ENCODE data around the gene SMTNL2.
"Not testable (repeated sequence)": the region's sequence is repeated elsewhere in the genome, so short reads cannot be mapped to it uniquely, and the experiment has no call there.

Gene SMTNL2

GRCh38 chr17:4572131-4572530 is 12.2 kb upstream of the SMTNL2 start:
- Histone ChIP-seq H3K4me3 (ENCODE audit: low read length) (no peak overlapping the region), H3K9me3 (ENCODE audit: insufficient read depth, low read depth, low read length) (no peaks in the 10 kb centered on the region), H3K27ac (ENCODE audit: low read length) (no peak overlapping the region), H3K27me3 (ENCODE audit: insufficient read depth, low read length) (no peaks in the 10 kb centered on the region; the same call in 1 of the 2 replicates), H3K4me1 (ENCODE audit: insufficient read depth, low read length) (peaks cover 12% of the 10 kb centered on the region; the same call in 1 of the 2 replicates), H3K9ac (ENCODE audit: low read depth, low read length) (no peak overlapping the region), H3K36me3 (ENCODE audit: insufficient read depth, low read depth, low read length) (no peaks in the 10 kb centered on the region)

GRCh38 chr17:4573115-4573514 is 11.2 kb upstream of the SMTNL2 start:
- Histone ChIP-seq H3K4me3 (ENCODE audit: low read length) (no peak overlapping the region), H3K9me3 (ENCODE audit: insufficient read depth, low read depth, low read length) (no peaks in the 10 kb centered on the region), H3K27ac (ENCODE audit: low read length) (no peak overlapping the region)

GRCh38 chr17:4573669-4574068 is 10.7 kb upstream of the SMTNL2 start:
- Histone ChIP-seq H3K36me3 (ENCODE audit: insufficient read depth, low read depth, low read length) (no peaks in the 10 kb centered on the region), H3K4me3 (ENCODE audit: low read length) (no peak overlapping the region), H3K27me3 (ENCODE audit: insufficient read depth, low read length) (no peaks in the 10 kb centered on the region; the same call in 1 of the 2 replicates), H3K9me3 (ENCODE audit: insufficient read depth, low read depth, low read length) (no peaks in the 10 kb centered on the region), H3K9ac (ENCODE audit: low read depth, low read length) (no peak overlapping the region), H3K27ac (ENCODE audit: low read length) (no peak overlapping the region), H3K4me1 (ENCODE audit: insufficient read depth, low read length) (peaks cover 12% of the 10 kb centered on the region; the same call in 1 of the 2 replicates)

More at GRCh38 chr17:4573115-4573514, 11.2 kb upstream of the SMTNL2 start:
- Histone ChIP-seq H3K4me1 (ENCODE audit: insufficient read depth, low read length) (peaks cover 14% of the 10 kb centered on the region; the same call in 1 of the 2 replicates), H3K36me3 (ENCODE audit: insufficient read depth, low read depth, low read length) (no peaks in the 10 kb centered on the region), H3K9ac (ENCODE audit: low read depth, low read length) (no peak overlapping the region), H3K27me3 (ENCODE audit: insufficient read depth, low read length) (no peaks in the 10 kb centered on the region; the same call in 1 of the 2 replicates)

- no peaks in the 10 kb centered on the region; the same call in 1 of the 2 replicates for H3K27me3 ChIP-seq (ENCODE audit: insufficient read depth, low read length)
- no peak overlapping the region for H3K27ac ChIP-seq (ENCODE audit: low read length)
- no peaks in the 10 kb centered on the region for H3K36me3 ChIP-seq (ENCODE audit: insufficient read depth, low read depth, low read length)
- no peaks in the 10 kb centered on the region for H3K9me3 ChIP-seq (ENCODE audit: insufficient read depth, low read depth, low read length)
- peaks cover 12% of the 10 kb centered on the region; the same call in 1 of the 2 replicates for H3K4me1 ChIP-seq (ENCODE audit: insufficient read depth, low read length)
- H3K4me3 ChIP-seq (ENCODE audit: low read length): no peak overlapping the region
- H3K9ac ChIP-seq (ENCODE audit: low read depth, low read length): no peak overlapping the region
Observed at GRCh38 chr17:4574448-4575045, 9.8 kb upstream of the SMTNL2 start.

GRCh38 chr17:4576161-4576558 is 8.2 kb upstream of the SMTNL2 start:
- no peaks in the 10 kb centered on the region for H3K36me3 ChIP-seq (ENCODE audit: insufficient read depth, low read depth, low read length)
- no peaks in the 10 kb centered on the region; the same call in 1 of the 2 replicates for H3K27me3 ChIP-seq (ENCODE audit: insufficient read depth, low read length)
- peak overlapping the region; percentile 46; the same call in 1 of the 2 replicates for H3K9ac ChIP-seq (ENCODE audit: low read depth, low read length)
- H3K27ac ChIP-seq (ENCODE audit: low read length): no peak overlapping the region
- peaks cover 12% of the 10 kb centered on the region; the same call in 1 of the 2 replicates for H3K4me1 ChIP-seq (ENCODE audit: insufficient read depth, low read length)
- no peaks in the 10 kb centered on the region for H3K9me3 ChIP-seq (ENCODE audit: insufficient read depth, low read depth, low read length)
- no peak overlapping the region for H3K4me3 ChIP-seq (ENCODE audit: low read length)

- Histone ChIP-seq H3K9ac (ENCODE audit: low read depth, low read length) (peak overlapping the region; percentile 48), H3K27me3 (ENCODE audit: insufficient read depth, low read length) (no peaks in the 10 kb centered on the region; the same call in 1 of the 2 replicates), H3K27ac (ENCODE audit: low read length) (no peak overlapping the region), H3K36me3 (ENCODE audit: insufficient read depth, low read depth, low read length) (no peaks in the 10 kb centered on the region), H3K4me1 (ENCODE audit: insufficient read depth, low read length) (peaks cover 12% of the 10 kb centered on the region; the same call in 1 of the 2 replicates), H3K4me3 (ENCODE audit: low read length) (peak overlapping the region; percentile 26; the same call in 1 of the 2 replicates), H3K9me3 (ENCODE audit: insufficient read depth, low read depth, low read length) (no peaks in the 10 kb centered on the region)
Observed at GRCh38 chr17:4576729-4577322, 7.5 kb upstream of the SMTNL2 start.

- Histone ChIP-seq H3K27me3 (ENCODE audit: insufficient read depth, low read length) (peaks cover 3% of the 10 kb centered on the region), H3K9me3 (ENCODE audit: insufficient read depth, low read depth, low read length) (no peaks in the 10 kb centered on the region), H3K36me3 (ENCODE audit: insufficient read depth, low read depth, low read length) (no peaks in the 10 kb centered on the region), H3K4me1 (ENCODE audit: insufficient read depth, low read length) (peaks cover 12% of the 10 kb centered on the region; the same call in 1 of the 2 replicates), H3K4me3 (ENCODE audit: low read length) (no peak overlapping the region; the same call in 1 of the 2 replicates), H3K27ac (ENCODE audit: low read length) (no peak overlapping the region), H3K9ac (ENCODE audit: low read depth, low read length) (peak overlapping the region; percentile 48)
Observed at GRCh38 chr17:4577386-4577993, 6.8 kb upstream of the SMTNL2 start.

- not testable (repeated sequence) for H3K4me3 ChIP-seq (ENCODE audit: low read length); H3K9ac ChIP-seq (ENCODE audit: low read depth, low read length); H3K27ac ChIP-seq (ENCODE audit: low read length); H3K36me3 ChIP-seq (ENCODE audit: insufficient read depth, low read depth, low read length); H3K9me3 ChIP-seq (ENCODE audit: insufficient read depth, low read depth, low read length)
- peaks cover 12% of the 10 kb centered on the region for H3K27me3 ChIP-seq (ENCODE audit: insufficient read depth, low read length)
- peaks cover 12% of the 10 kb centered on the region; the same call in 1 of the 2 replicates for H3K4me1 ChIP-seq (ENCODE audit: insufficient read depth, low read length)
Observed at GRCh38 chr17:4578349-4578748, 6.0 kb upstream of the SMTNL2 start.

- Histone ChIP-seq H3K9ac (ENCODE audit: low read depth, low read length) (no peak overlapping the region), H3K9me3 (ENCODE audit: insufficient read depth, low read depth, low read length) (no peaks in the 10 kb centered on the region), H3K27me3 (ENCODE audit: insufficient read depth, low read length) (peaks cover 25% of the 10 kb centered on the region), H3K4me1 (ENCODE audit: insufficient read depth, low read length) (peaks cover 15% of the 10 kb centered on the region; the same call in 1 of the 2 replicates), H3K4me3 (ENCODE audit: low read length) (no peak overlapping the region), H3K27ac (ENCODE audit: low read length) (no peak overlapping the region), H3K36me3 (ENCODE audit: insufficient read depth, low read depth, low read length) (no peaks in the 10 kb centered on the region)
Observed at GRCh38 chr17:4579678-4580077, 4.7 kb upstream of the SMTNL2 start.

GRCh38 chr17:4580291-4580690 is 4.0 kb upstream of the SMTNL2 start:
- Histone ChIP-seq H3K4me3 (ENCODE audit: low read length) (no peak overlapping the region), H3K9me3 (ENCODE audit: insufficient read depth, low read depth, low read length) (no peaks in the 10 kb centered on the region), H3K4me1 (ENCODE audit: insufficient read depth, low read length) (peaks cover 15% of the 10 kb centered on the region; the same call in 1 of the 2 replicates), H3K27ac (ENCODE audit: low read length) (no peak overlapping the region), H3K27me3 (ENCODE audit: insufficient read depth, low read length) (peaks cover 31% of the 10 kb centered on the region), H3K36me3 (ENCODE audit: insufficient read depth, low read depth, low read length) (no peaks in the 10 kb centered on the region), H3K9ac (ENCODE audit: low read depth, low read length) (no peak overlapping the region)

GRCh38 chr17:4582101-4582501 is 2.2 kb upstream of the SMTNL2 start:
- no peak overlapping the region for H3K9ac ChIP-seq (ENCODE audit: low read depth, low read length)
- H3K4me1 ChIP-seq (ENCODE audit: insufficient read depth, low read length): peaks cover 5% of the 10 kb centered on the region; the same call in 1 of the 2 replicates
- H3K27ac ChIP-seq (ENCODE audit: low read length): no peak overlapping the region
- no peaks in the 10 kb centered on the region for H3K9me3 ChIP-seq (ENCODE audit: insufficient read depth, low read depth, low read length)
- H3K36me3 ChIP-seq (ENCODE audit: insufficient read depth, low read depth, low read length): no peaks in the 10 kb centered on the region
- no peak overlapping the region for H3K4me3 ChIP-seq (ENCODE audit: low read length)
- peaks cover 49% of the 10 kb centered on the region for H3K27me3 ChIP-seq (ENCODE audit: insufficient read depth, low read length)

Data from iPS-20b (cell line).